ENCODE results near the gene OR13J1. TPM values are rescaled to one million over a fixed set of nuclear protein-coding genes. Genes with fewer than 3 reads are reported as not detected.

OR13J1 gene
- total RNA-seq, 1 experiment from 2014 or later, result not detected

DNA sequence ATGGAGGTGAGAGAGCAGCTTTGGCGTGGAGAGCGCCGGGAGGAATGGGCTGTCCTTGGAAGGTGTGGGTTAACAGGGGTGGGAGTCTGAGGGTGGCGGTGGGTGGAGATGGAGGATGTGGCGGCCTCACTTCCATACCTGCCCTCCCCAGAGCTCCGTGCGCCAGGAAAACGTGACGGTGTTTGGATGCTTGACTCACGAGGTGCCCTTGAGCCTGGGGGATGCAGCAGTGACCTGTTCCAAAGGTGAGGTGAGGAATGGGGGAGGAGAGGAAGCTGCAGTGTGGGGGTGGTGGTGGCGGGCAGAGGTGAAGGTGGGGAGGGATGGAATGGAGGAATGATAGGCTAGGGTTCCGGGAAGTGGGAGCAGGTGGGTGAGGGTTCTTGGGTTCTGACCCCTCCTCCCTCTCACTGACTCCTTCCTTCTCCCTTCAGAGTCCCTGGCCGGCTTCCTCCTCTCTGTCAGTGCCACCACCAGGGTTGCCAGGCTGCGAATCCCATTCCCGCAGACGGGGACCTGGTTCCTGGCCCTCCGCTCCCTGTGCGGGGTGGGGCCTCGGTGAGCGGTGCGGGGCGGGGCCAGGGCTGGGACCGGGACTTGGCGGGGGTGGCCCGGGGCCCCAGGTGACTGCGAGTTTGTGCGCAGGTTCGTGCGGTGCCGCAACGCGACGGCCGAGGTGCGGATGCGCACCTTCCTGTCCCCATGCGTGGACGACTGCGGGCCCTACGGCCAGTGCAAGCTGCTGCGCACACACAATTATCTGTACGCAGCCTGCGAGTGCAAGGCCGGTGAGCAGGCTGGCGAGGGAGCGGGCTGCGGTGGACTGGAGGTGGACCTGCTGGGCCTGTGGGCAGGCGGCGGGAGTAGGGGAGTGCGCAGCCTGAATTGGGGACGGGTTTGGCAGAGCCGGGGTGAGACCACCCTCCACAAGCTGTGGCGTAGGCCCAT lies 24.1 kb downstream of the OR13J1 start:
- CTCF ChIA-PET, result interaction anchor here (0.7 kb wide), 1 partner anchor 73 kb away, joined by 3 read pairs; no protein-coding TSS in a partner anchor

DNA sequence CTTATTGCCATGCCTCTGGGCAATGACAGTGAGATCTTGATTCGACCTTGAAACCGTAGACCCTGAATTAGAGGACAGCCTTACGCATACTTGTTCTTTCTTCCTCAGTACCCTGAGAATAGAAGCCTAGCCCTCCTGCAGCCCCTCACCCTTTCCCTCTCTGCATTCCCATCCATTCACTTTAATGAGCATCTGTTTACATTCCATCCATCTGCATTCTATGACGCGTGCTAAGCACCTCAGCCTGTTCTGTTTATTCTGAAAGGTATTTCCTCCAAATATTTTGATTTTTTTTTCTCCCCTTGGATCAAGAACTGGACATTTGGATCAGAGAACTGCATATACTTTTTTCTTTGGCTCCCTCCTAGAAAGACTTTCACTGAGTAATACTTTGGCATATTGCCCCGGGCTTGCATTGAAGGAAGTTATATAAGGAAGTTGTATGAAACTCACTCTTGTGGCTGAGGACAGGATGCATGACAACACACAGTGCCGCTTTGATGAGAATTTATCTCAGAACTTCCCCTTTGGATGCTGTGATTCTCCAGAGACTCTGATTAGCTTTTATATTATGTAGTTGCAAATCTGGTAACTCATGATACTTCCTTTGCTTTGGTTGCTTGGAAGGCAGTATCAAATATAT lies 25.5 kb downstream of the OR13J1 start:
- H3K9me3 ChIP-seq (ENCODE audit: control insufficient read depth, insufficient read depth, low read depth, low read length), result no peaks in the 10 kb centered on the region
- intact Hi-C loops (cut with micrococcal nuclease; ENCODE audit: unreplicated experiment), result no loop called here
- DNase-seq (ENCODE audit: low read depth, low spot score), result no peak
- TF ChIP-seq, protein P1, sequence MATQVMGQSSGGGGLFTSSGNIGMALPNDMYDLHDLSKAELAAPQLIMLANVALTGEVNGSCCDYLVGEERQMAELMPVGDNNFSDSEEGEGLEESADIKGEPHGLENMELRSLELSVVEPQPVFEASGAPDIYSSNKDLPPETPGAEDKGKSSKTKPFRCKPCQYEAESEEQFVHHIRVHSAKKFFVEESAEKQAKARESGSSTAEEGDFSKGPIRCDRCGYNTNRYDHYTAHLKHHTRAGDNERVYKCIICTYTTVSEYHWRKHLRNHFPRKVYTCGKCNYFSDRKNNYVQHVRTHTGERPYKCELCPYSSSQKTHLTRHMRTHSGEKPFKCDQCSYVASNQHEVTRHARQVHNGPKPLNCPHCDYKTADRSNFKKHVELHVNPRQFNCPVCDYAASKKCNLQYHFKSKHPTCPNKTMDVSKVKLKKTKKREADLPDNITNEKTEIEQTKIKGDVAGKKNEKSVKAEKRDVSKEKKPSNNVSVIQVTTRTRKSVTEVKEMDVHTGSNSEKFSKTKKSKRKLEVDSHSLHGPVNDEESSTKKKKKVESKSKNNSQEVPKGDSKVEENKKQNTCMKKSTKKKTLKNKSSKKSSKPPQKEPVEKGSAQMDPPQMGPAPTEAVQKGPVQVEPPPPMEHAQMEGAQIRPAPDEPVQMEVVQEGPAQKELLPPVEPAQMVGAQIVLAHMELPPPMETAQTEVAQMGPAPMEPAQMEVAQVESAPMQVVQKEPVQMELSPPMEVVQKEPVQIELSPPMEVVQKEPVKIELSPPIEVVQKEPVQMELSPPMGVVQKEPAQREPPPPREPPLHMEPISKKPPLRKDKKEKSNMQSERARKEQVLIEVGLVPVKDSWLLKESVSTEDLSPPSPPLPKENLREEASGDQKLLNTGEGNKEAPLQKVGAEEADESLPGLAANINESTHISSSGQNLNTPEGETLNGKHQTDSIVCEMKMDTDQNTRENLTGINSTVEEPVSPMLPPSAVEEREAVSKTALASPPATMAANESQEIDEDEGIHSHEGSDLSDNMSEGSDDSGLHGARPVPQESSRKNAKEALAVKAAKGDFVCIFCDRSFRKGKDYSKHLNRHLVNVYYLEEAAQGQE (IDR thresholded peaks at IDR 0.05; ENCODE audit: insufficient read depth in 1 of 2, low read depth in 2 of 2, low read length in 1 of 2), result no peak
- TF ChIP-seq, protein P2, sequence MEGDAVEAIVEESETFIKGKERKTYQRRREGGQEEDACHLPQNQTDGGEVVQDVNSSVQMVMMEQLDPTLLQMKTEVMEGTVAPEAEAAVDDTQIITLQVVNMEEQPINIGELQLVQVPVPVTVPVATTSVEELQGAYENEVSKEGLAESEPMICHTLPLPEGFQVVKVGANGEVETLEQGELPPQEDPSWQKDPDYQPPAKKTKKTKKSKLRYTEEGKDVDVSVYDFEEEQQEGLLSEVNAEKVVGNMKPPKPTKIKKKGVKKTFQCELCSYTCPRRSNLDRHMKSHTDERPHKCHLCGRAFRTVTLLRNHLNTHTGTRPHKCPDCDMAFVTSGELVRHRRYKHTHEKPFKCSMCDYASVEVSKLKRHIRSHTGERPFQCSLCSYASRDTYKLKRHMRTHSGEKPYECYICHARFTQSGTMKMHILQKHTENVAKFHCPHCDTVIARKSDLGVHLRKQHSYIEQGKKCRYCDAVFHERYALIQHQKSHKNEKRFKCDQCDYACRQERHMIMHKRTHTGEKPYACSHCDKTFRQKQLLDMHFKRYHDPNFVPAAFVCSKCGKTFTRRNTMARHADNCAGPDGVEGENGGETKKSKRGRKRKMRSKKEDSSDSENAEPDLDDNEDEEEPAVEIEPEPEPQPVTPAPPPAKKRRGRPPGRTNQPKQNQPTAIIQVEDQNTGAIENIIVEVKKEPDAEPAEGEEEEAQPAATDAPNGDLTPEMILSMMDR (IDR thresholded peaks at IDR 0.05), result no peak
- no peak for TF ChIP-seq SIN3A (IDR thresholded peaks at IDR 0.05; ENCODE audit: borderline replicate concordance, insufficient read depth, low read depth, low read length)
- TF ChIP-seq POLR2AphosphoS5 (IDR thresholded peaks at IDR 0.05; ENCODE audit: low read depth, low read length), result no peak
- no peak for TF ChIP-seq TCF7L2 (IDR thresholded peaks at IDR 0.05; ENCODE audit: low read depth, low read length)
- H3K27ac ChIP-seq (ENCODE audit: low read length), result no peak overlapping the region
- BruUV-seq (replicated peaks), result no TSS peak
- in situ Hi-C loops (cut with HindIII; ENCODE audit: low pct_unique_long_range_greater_than_20kb, low sequenced_read_pairs), result no loop called here
- no peaks in the 10 kb centered on the region; the same call in 1 of the 2 replicates for H3K4me1 ChIP-seq (ENCODE audit: control insufficient read depth, insufficient read depth, low read length)
- H3K4me3 ChIP-seq (ENCODE audit: low read depth in 2 of 2, low read length in 2 of 2), result no peak overlapping the region
- H3K27me3 ChIP-seq (ENCODE audit: control insufficient read depth, insufficient read depth, low read length), result no peaks in the 10 kb centered on the region
- ChIA-PET CTCF (no interaction called here), POLR2A (no interaction called here)
- ATAC-seq, result no peak
- no peaks in the 10 kb centered on the region for H3K36me3 ChIP-seq (ENCODE audit: control insufficient read depth, insufficient read depth, low read length)

More for the DNA sequence above, 24.1 kb downstream of the OR13J1 start:
- intact Hi-C loops (cut with micrococcal nuclease; ENCODE audit: unreplicated experiment) (no loop called here), in situ Hi-C loops (cut with HindIII; ENCODE audit: low pct_unique_long_range_greater_than_20kb, low sequenced_read_pairs) (no loop called here)
- DNase-seq (ENCODE audit: low read depth, low spot score) (no peak), ATAC-seq (no peak)
- no peaks in the 10 kb centered on the region; the same call in 1 of the 2 replicates for H3K4me1 ChIP-seq (ENCODE audit: control insufficient read depth, insufficient read depth, low read length)
- TF ChIP-seq, protein P2 (IDR thresholded peaks at IDR 0.05), result no peak
- TF ChIP-seq SIN3A (IDR thresholded peaks at IDR 0.05; ENCODE audit: borderline replicate concordance, insufficient read depth, low read depth, low read length) (no peak), TCF7L2 (IDR thresholded peaks at IDR 0.05; ENCODE audit: low read depth, low read length) (no peak), POLR2AphosphoS5 (IDR thresholded peaks at IDR 0.05; ENCODE audit: low read depth, low read length) (no peak)
- TF ChIP-seq, protein P1 (IDR thresholded peaks at IDR 0.05; ENCODE audit: insufficient read depth in 1 of 2, low read depth in 2 of 2, low read length in 1 of 2), result no peak
- no peaks in the 10 kb centered on the region for H3K27me3 ChIP-seq (ENCODE audit: control insufficient read depth, insufficient read depth, low read length)
- POLR2A ChIA-PET, result no interaction called here
- H3K27ac ChIP-seq (ENCODE audit: low read length), result no peak overlapping the region
- no TSS peak for BruUV-seq (replicated peaks)
- H3K4me3 ChIP-seq (ENCODE audit: low read depth in 2 of 2, low read length in 2 of 2), result no peak overlapping the region
- H3K36me3 ChIP-seq (ENCODE audit: control insufficient read depth, insufficient read depth, low read length), result no peaks in the 10 kb centered on the region
- H3K9me3 ChIP-seq (ENCODE audit: control insufficient read depth, insufficient read depth, low read depth, low read length), result no peaks in the 10 kb centered on the region

Measured in Panc1 (cell line).